GM12892 (cell line): Measurements from ENCODE around the gene PES1.

ENCODE experiments used
- POLR2A ChIP-seq: IDR thresholded peaks from 2 replicates; pipeline ENCODE4 v1.6.1; 2011; ENCODE audit warnings: low read depth, low read length, control low read depth
- POLR2AphosphoS5 ChIP-seq: IDR thresholded peaks from 2 replicates; pipeline ENCODE4 v1.6.1; 2011; ENCODE audit warnings: low read depth, low read length, control low read depth
- TAF1 ChIP-seq: IDR thresholded peaks from 2 replicates; pipeline ENCODE4 v1.6.1; 2011; ENCODE audit warnings: low read depth, mild to moderate bottlenecking, control low read depth, low read length, borderline replicate concordance

DNA sequence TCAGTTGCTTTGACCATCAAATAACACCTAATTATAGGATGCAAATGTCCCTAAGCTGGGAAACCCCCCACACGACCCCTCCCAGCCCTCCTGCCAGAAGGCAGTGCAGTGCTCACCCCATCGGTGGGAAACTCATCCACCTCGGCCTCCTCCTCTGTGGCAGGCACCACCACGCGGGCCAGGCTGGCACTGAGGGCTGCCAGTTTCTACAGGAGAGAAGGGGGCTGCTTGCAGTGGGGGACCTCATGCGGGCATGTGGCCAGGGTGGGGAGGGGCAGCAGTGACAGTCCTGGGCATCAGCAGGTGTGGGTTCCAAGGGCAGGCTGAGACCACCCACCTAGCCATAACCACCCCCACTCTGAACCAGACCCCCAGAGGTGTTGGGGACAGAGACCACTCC lies 10.8 kb downstream of the PES1 start:
- no peak for TF ChIP-seq TAF1
- no peak for TF ChIP-seq POLR2AphosphoS5
- TF ChIP-seq POLR2A = no peak
